ENCODE results near the gene ABCA6.
"Not testable (repeated sequence)": the region's sequence is repeated elsewhere in the genome, so short reads cannot be mapped to it uniquely, and the experiment has no call there.

The ABCA6 gene

GRCh38 chr17:69134112-69134511 is 7.6 kb downstream of the ABCA6 start:
- DNase-seq (ENCODE audit: low read depth), result no peak

DNA sequence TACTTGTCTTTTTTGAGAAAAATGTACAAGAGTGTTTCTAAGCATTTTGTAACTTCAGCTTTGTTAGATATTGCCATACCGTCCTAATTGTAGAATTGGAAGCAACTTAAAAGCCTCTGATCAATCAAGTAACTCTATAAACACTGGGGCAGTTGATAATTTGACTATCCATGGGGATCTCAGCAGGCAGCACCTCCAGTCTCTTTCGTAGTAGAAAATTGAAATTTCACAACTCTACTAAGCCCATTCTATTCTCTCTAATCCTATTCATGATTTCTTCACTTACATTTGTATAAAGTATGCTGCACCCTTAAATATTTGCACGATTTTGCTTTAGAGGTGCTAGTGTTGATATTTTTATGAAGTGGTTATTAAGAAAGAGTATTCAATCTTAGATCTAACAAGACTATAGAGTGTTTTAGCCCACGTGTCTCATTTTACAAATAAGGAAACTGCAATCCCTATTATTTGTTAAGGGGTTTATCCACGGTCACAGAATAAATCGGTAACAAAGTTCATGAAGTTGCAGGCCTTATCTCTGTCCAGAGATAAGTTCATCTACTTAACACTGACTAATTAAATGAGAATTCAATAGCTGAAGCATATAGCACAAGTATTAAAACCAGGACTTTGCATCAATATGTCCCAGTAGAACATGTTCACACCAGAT is 10.9 kb downstream of the ABCA6 start:
- DNase-seq (ENCODE audit: low read depth), result no peak

GRCh38 chr17:69123626-69124025 is 18.1 kb downstream of the ABCA6 start:
- DNase-seq (ENCODE audit: low read depth), result no peak

DNA sequence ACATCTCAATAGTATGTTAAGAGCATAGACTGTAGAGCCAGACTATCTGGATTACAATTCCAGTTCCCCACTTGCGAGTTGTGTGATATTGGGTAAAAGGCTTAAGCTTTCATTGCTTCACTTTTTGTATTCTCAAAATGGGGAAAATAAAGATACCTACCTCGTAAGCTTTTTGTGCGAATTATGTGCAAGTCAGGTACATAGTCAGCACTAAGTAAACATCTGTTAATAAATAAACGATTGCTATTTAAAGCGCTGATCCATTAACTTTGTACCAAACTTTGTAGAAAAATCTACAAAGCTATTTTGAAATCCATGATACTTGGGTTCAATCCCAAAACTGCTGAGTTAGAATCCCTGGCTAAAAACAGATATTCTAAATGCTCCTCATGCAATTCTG is 19.6 kb downstream of the ABCA6 start:
- DNase-seq (ENCODE audit: low read depth), result no peak

- DNase-seq (ENCODE audit: low read depth), result no peak
Observed at GRCh38 chr17:69117855-69118784, 23.6 kb downstream of the ABCA6 start.

DNA sequence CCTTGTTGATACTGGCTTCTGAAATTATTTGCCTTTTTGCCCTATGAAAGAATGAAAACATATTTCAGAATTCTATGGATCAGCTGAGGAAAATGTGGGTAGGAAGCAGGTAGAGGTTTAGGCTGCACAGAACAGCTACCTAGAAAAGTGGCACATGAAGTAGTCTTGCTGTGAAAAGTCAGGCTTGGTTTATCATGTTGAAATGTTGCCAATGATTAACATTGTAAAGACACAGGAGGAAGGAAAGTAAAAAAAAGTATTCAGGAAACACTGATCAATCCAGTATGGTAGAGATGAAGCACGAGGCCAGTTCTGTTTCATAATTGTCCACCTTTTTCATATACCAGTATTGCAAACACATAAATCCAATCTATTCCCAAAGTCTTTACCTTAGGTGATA is 29.9 kb downstream of the ABCA6 start:
- no peak for DNase-seq (ENCODE audit: low read depth)

- DNase-seq (ENCODE audit: low read depth), result no peak
Observed at GRCh38 chr17:69105907-69106730, 35.6 kb downstream of the ABCA6 start.

GRCh38 chr17:69103557-69104233 is 38.0 kb downstream of the ABCA6 start:
- DNase-seq (ENCODE audit: low read depth), result no peak

- DNase-seq (ENCODE audit: low read depth), result no peak
Observed at GRCh38 chr17:69098625-69099024, 43.1 kb downstream of the ABCA6 start.

GRCh38 chr17:69096541-69096940 is 45.2 kb downstream of the ABCA6 start:
- no peak for DNase-seq (ENCODE audit: low read depth)

GRCh38 chr17:69093995-69094394 is 47.7 kb downstream of the ABCA6 start:
- no peak for DNase-seq (ENCODE audit: low read depth)

DNA sequence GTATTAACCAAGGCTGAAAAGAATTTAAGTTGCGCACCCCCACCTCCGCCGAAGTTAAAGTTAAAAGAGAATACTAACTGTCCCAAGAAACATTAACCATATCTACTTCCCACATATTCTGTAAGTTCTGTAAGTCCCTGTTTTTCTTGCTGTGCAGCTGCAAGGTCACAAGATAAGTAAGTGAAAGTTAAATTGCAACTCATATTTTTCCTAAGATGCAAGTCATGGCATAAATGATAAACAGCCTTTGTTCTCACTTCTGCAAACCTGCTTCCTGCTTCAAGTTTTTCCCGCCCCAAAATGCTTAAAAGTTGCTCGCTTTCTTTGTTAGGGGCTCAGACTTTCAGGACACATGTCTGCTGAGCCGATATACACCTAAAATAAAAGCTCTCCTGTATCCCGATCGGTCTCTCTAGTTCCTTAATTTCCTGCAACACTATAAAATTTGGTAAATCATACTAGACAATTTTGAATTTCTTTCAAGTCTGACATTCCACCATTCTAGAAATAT is 48.4 kb downstream of the ABCA6 start:
- no peak for DNase-seq (ENCODE audit: low read depth)

- DNase-seq (ENCODE audit: low read depth), result no peak
Observed at GRCh38 chr17:69090365-69090764, 51.3 kb downstream of the ABCA6 start.

DNA sequence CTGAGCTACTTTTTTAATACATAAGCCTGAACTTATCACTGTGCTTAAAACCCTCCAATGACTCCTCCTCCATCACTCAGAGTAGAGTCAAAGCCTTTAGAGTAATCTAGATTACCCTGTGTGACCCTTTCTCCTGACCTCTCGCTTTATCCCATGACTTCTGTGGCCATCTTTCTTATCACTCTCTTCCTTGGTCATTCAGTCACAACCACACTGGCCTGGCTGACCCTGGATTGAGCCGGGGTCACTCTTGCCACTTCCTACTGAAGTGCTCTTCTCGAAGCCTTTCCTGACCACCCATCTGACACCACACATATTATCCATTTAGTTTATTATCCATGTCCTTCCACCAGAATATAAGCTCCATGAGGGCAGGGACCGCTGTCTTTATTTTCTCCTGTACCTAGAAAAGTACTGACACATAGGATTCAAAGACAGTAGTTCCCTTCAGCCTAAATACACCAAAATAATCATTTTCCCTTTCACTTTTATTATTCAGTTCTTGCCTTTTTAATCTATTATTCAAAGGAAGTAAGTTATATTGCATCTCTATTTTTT is 53.0 kb downstream of the ABCA6 start:
- DNase-seq (ENCODE audit: low read depth), result no peak

DNA sequence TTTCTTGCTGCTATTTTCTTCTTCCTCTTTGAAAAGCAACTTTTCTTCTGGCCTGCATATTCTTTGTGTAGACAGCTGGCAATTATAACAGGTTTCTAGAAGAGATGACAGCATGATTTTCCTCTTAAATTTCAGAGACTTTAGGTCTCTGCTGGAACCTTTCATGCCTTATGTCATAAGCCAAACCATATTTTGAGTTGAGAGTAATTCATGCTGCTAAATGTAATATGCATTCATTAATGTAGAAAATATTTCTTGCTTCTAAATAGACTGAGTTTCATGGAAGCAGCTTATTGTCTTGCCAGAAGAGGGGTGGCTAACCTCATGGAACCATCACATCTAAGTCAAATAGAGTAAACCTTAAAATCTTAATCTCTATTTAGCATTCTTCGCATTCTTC is 55.1 kb downstream of the ABCA6 start:
- DNase-seq (ENCODE audit: low read depth), result no peak

- no peak for DNase-seq (ENCODE audit: low read depth)
Observed at GRCh38 chr17:69084911-69085310, 56.8 kb downstream of the ABCA6 start.

GRCh38 chr17:69082696-69083095 is 59.0 kb downstream of the ABCA6 start:
- DNase-seq (ENCODE audit: low read depth), result no peak

- no peak for DNase-seq (ENCODE audit: low read depth)
Observed at GRCh38 chr17:69078864-69079263, 62.8 kb downstream of the ABCA6 start.

DNA sequence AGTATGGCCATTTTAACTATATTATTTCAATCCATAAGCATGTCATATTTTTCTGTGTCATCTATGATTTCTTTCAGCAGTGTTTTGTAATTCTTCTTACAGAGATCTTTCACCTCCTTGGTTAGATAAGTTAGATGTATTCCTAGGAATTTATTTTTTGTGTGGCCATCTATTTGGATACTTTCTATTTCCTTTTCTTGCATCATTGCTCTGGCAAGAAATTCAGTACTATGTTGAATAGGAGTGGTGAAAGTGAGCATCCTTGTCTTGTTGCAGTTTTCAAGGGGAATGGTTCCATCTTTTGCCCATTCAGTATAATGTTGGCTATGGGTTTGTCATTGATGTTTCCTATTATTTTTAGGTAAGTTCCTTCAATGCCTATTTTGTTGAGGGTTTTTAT is 65.9 kb downstream of the ABCA6 start:
- no peak for DNase-seq (ENCODE audit: low read depth)

DNA sequence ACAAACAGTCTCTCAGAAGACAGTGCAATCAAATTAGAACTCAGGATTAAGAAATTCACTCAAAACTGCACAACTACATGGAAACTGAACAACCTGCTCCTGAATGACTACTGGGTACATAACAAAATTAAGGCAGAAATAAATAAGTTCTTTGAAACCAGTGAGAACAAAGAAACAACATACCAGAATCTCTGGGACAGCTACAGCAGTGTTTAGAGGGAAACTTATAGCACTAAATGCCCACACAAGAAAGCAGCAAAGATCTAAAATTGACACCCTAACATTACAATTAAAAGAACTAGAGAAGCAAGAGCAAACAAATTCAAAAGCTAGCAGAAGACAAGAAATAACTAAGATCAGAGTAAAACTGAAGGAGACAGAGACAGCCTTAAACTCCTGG is 68.3 kb downstream of the ABCA6 start:
- DNase-seq (ENCODE audit: low read depth), result not testable (repeated sequence)

DNA sequence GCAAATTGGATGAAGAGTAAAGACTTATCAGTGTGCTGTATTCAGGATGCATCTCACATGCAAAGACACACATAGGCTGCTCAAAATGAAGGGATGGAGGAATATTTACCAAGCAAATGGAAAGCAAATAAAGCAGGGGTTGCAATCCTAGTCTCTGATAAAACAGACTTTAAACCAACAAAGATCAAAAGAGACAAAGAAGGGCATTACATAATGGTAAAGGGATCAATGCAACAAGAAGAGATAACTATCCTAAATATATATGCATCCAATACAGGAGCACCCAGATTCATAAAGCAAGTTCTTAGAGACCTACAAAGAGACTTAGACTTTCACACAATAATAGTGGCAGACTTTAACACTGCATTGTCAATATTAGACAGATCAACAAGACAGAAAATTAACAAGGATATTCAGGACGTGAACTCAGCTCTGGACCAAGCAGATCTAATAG is 68.9 kb downstream of the ABCA6 start:
- DNase-seq (ENCODE audit: low read depth), result not testable (repeated sequence)
